Suprapubic skin (tissue), 4 donors: ENCODE results near the gene QRFPR.

Source experiments
- CTCF ChIP-seq, 2 donors: fragments of 200-600 bp in 1 of 2; fragments of 450-650 bp in 1 of 2; sonication (generic) in 1 of 2; IDR thresholded peaks; one replicate each; pipeline ENCODE4 v1.5.1; 2016 to 2019; ENCODE audit warnings: antibody characterized with exemption in 2 of 2, mild to moderate bottlenecking in 1 of 2, moderate library complexity in 1 of 2
- POLR2A ChIP-seq, 2 donors: fragments of 450-650 bp; IDR thresholded peaks; one replicate each; pipeline ENCODE4 v1.6.1; 2017; ENCODE audit warnings: antibody characterized with exemption in 2 of 2, mild to moderate bottlenecking in 2 of 2, moderate library complexity in 2 of 2
- POLR2AphosphoS5 ChIP-seq, 3 donors: sonication (generic); formaldehyde crosslinking; IDR thresholded peaks; one replicate each; pipeline ENCODE4 v1.6.1; 2017; ENCODE audit warnings: antibody characterized with exemption in 3 of 3

DNA sequence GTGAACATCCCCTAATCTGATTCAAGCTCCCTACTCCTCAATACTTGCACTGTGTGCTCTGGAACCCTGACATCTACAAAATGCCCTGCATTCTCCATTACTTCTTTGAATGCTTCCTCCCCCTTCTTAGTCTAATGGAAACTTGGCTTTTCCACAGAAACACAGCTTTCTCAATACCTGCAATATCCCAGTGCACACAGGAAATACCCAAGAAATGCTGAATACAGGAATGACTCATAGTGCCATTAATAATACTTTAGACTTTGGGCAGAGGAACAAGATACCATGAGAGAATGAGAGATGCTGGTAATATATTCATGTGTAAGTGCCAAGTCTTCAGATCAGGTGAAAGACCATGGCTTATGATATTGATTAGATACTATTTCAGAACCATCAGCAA lies 5.6 kb downstream of the QRFPR start:
- TF ChIP-seq CTCF (IDR thresholded peaks at IDR 0.05) (no peak), POLR2AphosphoS5 (IDR thresholded peaks at IDR 0.05) (no peak), POLR2A (IDR thresholded peaks at IDR 0.05) (no peak)
